Astrocyte (in vitro differentiated cells and primary cell): ENCODE data around the gene LY86.

Source experiments
- EZH2 ChIP-seq: IDR thresholded peaks from 2 replicates; pipeline ENCODE4 v1.6.1; 2012; ENCODE audit warnings: mild to moderate bottlenecking, low read length, inconsistent platforms; ENCODE audit not compliant: insufficient read depth
- TF ChIP-seq, protein P1 (sequence below): IDR thresholded peaks from 2 replicates; pipeline ENCODE4 v1.5.1; 2011; ENCODE audit warnings: low read depth, mild to moderate bottlenecking, inconsistent platforms, low read length, moderate library complexity; ENCODE audit not compliant: insufficient read depth

- TF ChIP-seq, protein P1, sequence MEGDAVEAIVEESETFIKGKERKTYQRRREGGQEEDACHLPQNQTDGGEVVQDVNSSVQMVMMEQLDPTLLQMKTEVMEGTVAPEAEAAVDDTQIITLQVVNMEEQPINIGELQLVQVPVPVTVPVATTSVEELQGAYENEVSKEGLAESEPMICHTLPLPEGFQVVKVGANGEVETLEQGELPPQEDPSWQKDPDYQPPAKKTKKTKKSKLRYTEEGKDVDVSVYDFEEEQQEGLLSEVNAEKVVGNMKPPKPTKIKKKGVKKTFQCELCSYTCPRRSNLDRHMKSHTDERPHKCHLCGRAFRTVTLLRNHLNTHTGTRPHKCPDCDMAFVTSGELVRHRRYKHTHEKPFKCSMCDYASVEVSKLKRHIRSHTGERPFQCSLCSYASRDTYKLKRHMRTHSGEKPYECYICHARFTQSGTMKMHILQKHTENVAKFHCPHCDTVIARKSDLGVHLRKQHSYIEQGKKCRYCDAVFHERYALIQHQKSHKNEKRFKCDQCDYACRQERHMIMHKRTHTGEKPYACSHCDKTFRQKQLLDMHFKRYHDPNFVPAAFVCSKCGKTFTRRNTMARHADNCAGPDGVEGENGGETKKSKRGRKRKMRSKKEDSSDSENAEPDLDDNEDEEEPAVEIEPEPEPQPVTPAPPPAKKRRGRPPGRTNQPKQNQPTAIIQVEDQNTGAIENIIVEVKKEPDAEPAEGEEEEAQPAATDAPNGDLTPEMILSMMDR = no peak
- TF ChIP-seq EZH2 = no peak
These were observed 45.6 kb downstream of the LY86 start for GRCh38 chr6:6633898-6634734.
